Effector memory CD4-positive, alpha-beta T cell (primary cell): ENCODE results near the gene WDR49.

Experiments used
- DNase-seq, 3 donors: peaks; one replicate each; pipeline ENCODE4 v3.0.0-alpha.2; 2020
- H3K27ac ChIP-seq: 2 replicates; pipeline ENCODE4 v1.7.0; 2013; ENCODE audit warnings: mild to moderate bottlenecking, low read length, moderate library complexity; ENCODE audit not compliant: insufficient read depth, poor library complexity, severe bottlenecking
- H3K27me3 ChIP-seq: replicated peaks from 2 replicates; pipeline ENCODE4 v1.7.0; 2013; ENCODE audit warnings: mild to moderate bottlenecking, low read length; ENCODE audit not compliant: insufficient read depth, control insufficient read depth, poor library complexity, severe bottlenecking
- H3K36me3 ChIP-seq: 2 replicates; pipeline ENCODE4 v1.7.0; 2013; ENCODE audit warnings: mild to moderate bottlenecking, low read length, moderate library complexity; ENCODE audit not compliant: control insufficient read depth, insufficient read depth
- H3K4me1 ChIP-seq: 2 replicates; pipeline ENCODE4 v1.7.0; 2013; ENCODE audit warnings: low read length, mild to moderate bottlenecking; ENCODE audit not compliant: control insufficient read depth, insufficient read depth, poor library complexity, severe bottlenecking
- H3K4me3 ChIP-seq: 2 replicates; pipeline ENCODE4 v1.7.0; 2013; ENCODE audit warnings: low read length, low read depth, mild to moderate bottlenecking; ENCODE audit not compliant: insufficient read depth, poor library complexity, severe bottlenecking
- H3K9me3 ChIP-seq: 2 replicates; pipeline ENCODE4 v1.7.0; 2013; ENCODE audit warnings: mild to moderate bottlenecking, low read length, moderate library complexity; ENCODE audit not compliant: control insufficient read depth

The WDR49 gene

GRCh38 chr3:167669699-167670098 lies 16.0 kb upstream of the WDR49 start:
- no peak for DNase-seq
- no peak overlapping the region for H3K27ac ChIP-seq

GRCh38 chr3:167668651-167669050 lies 14.9 kb upstream of the WDR49 start:
- Histone ChIP-seq H3K27ac (no peak overlapping the region), H3K4me3 (no peak overlapping the region), H3K9me3 (no peaks in the 10 kb centered on the region), H3K27me3 (no peaks in the 10 kb centered on the region), H3K4me1 (no peaks in the 10 kb centered on the region), H3K36me3 (peaks cover 11% of the 10 kb centered on the region)
- no peak for DNase-seq

More at GRCh38 chr3:167669699-167670098, 16.0 kb upstream of the WDR49 start:
- Histone ChIP-seq H3K9me3 (no peaks in the 10 kb centered on the region), H3K27me3 (no peaks in the 10 kb centered on the region), H3K4me3 (no peak overlapping the region), H3K36me3 (peaks cover 20% of the 10 kb centered on the region), H3K4me1 (no peaks in the 10 kb centered on the region)

GRCh38 chr3:167666563-167666962 lies 12.8 kb upstream of the WDR49 start:
- no peak for DNase-seq
- Histone ChIP-seq H3K36me3 (no peaks in the 10 kb centered on the region), H3K4me3 (no peak overlapping the region), H3K4me1 (no peaks in the 10 kb centered on the region), H3K27ac (no peak overlapping the region), H3K9me3 (no peaks in the 10 kb centered on the region), H3K27me3 (no peaks in the 10 kb centered on the region)

GRCh38 chr3:167662919-167663400 lies 9.2 kb upstream of the WDR49 start:
- no peak overlapping the region for H3K4me3 ChIP-seq
- H3K27ac ChIP-seq = no peak overlapping the region
- no peak for DNase-seq
- H3K9me3 ChIP-seq = no peaks in the 10 kb centered on the region
- no peaks in the 10 kb centered on the region for H3K27me3 ChIP-seq
- no peaks in the 10 kb centered on the region for H3K4me1 ChIP-seq
- no peaks in the 10 kb centered on the region for H3K36me3 ChIP-seq

GRCh38 chr3:167657684-167658225 lies 4.0 kb upstream of the WDR49 start:
- Histone ChIP-seq H3K4me1 (no peaks in the 10 kb centered on the region), H3K27ac (no peak overlapping the region), H3K4me3 (no peak overlapping the region), H3K9me3 (no peaks in the 10 kb centered on the region), H3K27me3 (no peaks in the 10 kb centered on the region), H3K36me3 (no peaks in the 10 kb centered on the region)
- DNase-seq = no peak

- Histone ChIP-seq H3K4me1 (no peaks in the 10 kb centered on the region), H3K9me3 (no peaks in the 10 kb centered on the region), H3K36me3 (no peaks in the 10 kb centered on the region), H3K27me3 (no peaks in the 10 kb centered on the region), H3K27ac (no peak overlapping the region), H3K4me3 (no peak overlapping the region)
- DNase-seq = no peak
Measured at GRCh38 chr3:167656821-167657220, 3.1 kb upstream of the WDR49 start.

- H3K27me3 ChIP-seq = no peaks in the 10 kb centered on the region
- H3K36me3 ChIP-seq = no peaks in the 10 kb centered on the region
- no peak for DNase-seq
- no peak overlapping the region for H3K4me3 ChIP-seq
- no peak overlapping the region for H3K27ac ChIP-seq
- H3K9me3 ChIP-seq = no peaks in the 10 kb centered on the region
- no peaks in the 10 kb centered on the region for H3K4me1 ChIP-seq
Measured at GRCh38 chr3:167653155-167653554, 587 bp downstream of the WDR49 start.

- Histone ChIP-seq H3K4me3 (no peak overlapping the region), H3K36me3 (no peaks in the 10 kb centered on the region), H3K4me1 (no peaks in the 10 kb centered on the region), H3K27me3 (no peaks in the 10 kb centered on the region), H3K27ac (no peak overlapping the region), H3K9me3 (no peaks in the 10 kb centered on the region)
- no peak for DNase-seq
Measured at GRCh38 chr3:167651826-167652225, 1.9 kb downstream of the WDR49 start.

- H3K4me3 ChIP-seq = no peak overlapping the region
- no peaks in the 10 kb centered on the region for H3K27me3 ChIP-seq
- H3K4me1 ChIP-seq = no peaks in the 10 kb centered on the region
- no peak overlapping the region for H3K27ac ChIP-seq
- DNase-seq = no peak
- no peaks in the 10 kb centered on the region for H3K9me3 ChIP-seq
- no peaks in the 10 kb centered on the region for H3K36me3 ChIP-seq
Measured at GRCh38 chr3:167650459-167650858, 3.3 kb downstream of the WDR49 start.

GRCh38 chr3:167649746-167650145 lies 4.0 kb downstream of the WDR49 start:
- Histone ChIP-seq H3K27me3 (no peaks in the 10 kb centered on the region), H3K4me3 (no peak overlapping the region)

More at GRCh38 chr3:167649746-167650145, 4.0 kb downstream of the WDR49 start:
- H3K9me3 ChIP-seq = no peaks in the 10 kb centered on the region
- no peak overlapping the region for H3K27ac ChIP-seq
- DNase-seq = no peak
- no peaks in the 10 kb centered on the region for H3K4me1 ChIP-seq
- H3K36me3 ChIP-seq = no peaks in the 10 kb centered on the region
